ENCODE measurements around the gene ANKH.

GRCh38 chr5:14745188-14745563 is 126.4 kb downstream of the ANKH start:
- TF ChIP-seq POLR2A (IDR thresholded peaks at IDR 0.05; ENCODE audit: low read depth) (no peak), CTCF (IDR thresholded peaks at IDR 0.05) (no peak), EP300 (IDR thresholded peaks at IDR 0.05) (no peak)
